Upper lobe of left lung (tissue), 4 donors: ENCODE data around the gene RFTN1.

Source experiments
- CTCF ChIP-seq, 6 experiments: fragments of 450-650 bp in 4 of 6; fragments of 200-600 bp in 2 of 6; sonication (generic) in 2 of 6; IDR thresholded peaks; one replicate each; pipeline ENCODE4 v1.5.1; 2016 to 2019; ENCODE audit warnings: antibody characterized with exemption in 6 of 6
- POLR2AphosphoS5 ChIP-seq, 2 donors: sonication (generic); formaldehyde crosslinking; IDR thresholded peaks; one replicate each; pipeline ENCODE4 v1.5.1; 2017; ENCODE audit warnings: antibody characterized with exemption in 2 of 2

GRCh38 chr3:16510620-16511319 lies 2.7 kb downstream of the RFTN1 start:
- no peak for TF ChIP-seq POLR2AphosphoS5 (IDR thresholded peaks at IDR 0.05)
- TF ChIP-seq CTCF (IDR thresholded peaks at IDR 0.05): no peak
